ENCODE results near the gene MRPL44. TPM values are rescaled to one million over a fixed set of nuclear protein-coding genes. Genes with fewer than 3 reads are reported as not detected.
A peak's percentile ranks its signal among the peaks of the same experiment; 100 is the strongest.

MRPL44 gene
- total and polyA plus RNA-seq, 2 of the 13 experiments (the other 11 are each of a cell fraction or from before 2014, with no cell fraction given) = 38.4 to 78.0 TPM

DNA sequence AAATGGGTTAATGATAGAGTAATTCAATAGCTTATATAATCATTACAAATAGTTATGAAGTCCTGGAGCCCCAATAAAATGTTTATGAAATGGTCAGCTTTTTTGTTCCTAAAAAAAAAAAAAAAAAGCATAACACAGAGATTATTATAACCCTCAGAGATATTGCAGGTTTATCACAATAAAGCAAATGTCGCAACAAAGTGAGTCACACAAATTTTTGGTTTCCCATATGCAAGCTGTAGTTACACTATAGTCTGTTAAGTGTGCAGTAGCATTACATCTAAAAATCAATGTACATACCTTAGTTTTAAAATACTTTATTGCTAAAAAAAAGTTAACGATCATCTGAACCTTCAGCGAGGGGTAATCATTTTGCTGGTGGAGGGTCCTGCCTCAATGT lies 32.2 kb upstream of the MRPL44 start:
- H3K27ac ChIP-seq (ENCODE audit: extremely low read length, insufficient read depth, low read length) = no peak overlapping the region
- no peak overlapping the region for H3K4me2 ChIP-seq (ENCODE audit: low read depth, low read length)
- H3K9ac ChIP-seq (ENCODE audit: insufficient read depth, low read depth, low read length) = no peak overlapping the region
- no peak overlapping the region for H2AFZ ChIP-seq (ENCODE audit: low read length)
- no peaks in the 10 kb centered on the region; a peak in 1 of 5 replicates for H3K27me3 ChIP-seq (ENCODE audit: control insufficient read depth in 1 of 2, insufficient read depth in 2 of 2, low read length in 2 of 2)
- H3K4me1 ChIP-seq (ENCODE audit: insufficient read depth, low read length) = peaks cover 42% of the 10 kb centered on the region
- no TSS peak for BruUV-seq (replicated peaks)
- H3K79me2 ChIP-seq (ENCODE audit: insufficient read depth, low read length) = peaks cover 88% of the 10 kb centered on the region
- FAIRE-seq (no peak), DNase-seq (ENCODE audit: low spot score) (no peak), ATAC-seq (no peak)
- in situ Hi-C loops (cut with HindIII; ENCODE audit: extremely low pct_ligation_motif_present, low pct_unique_long_range_greater_than_20kb) (no loop called here), intact Hi-C loops (cut with micrococcal nuclease; ENCODE audit: unreplicated experiment) (no loop called here)
- no peak overlapping the region for H3K4me3 ChIP-seq (replicated peaks in 1 of 3; ENCODE audit: insufficient read depth in 1 of 3, low read depth in 2 of 3, low read length in 3 of 3)
- H3K36me3 ChIP-seq (replicated peaks in 1 of 2; ENCODE audit: control insufficient read depth in 1 of 2, insufficient read depth in 2 of 2, low read length in 2 of 2) = peaks cover 0 to 1% of the 10 kb centered on the region in 2 experiments; a peak in 3 of 5 replicates
- 98% methylated on average over 3 of the region's 3 CpGs for WGBS (ENCODE audit: low lambda C conversion rate)
- POLR2A ChIA-PET = interaction anchor here (1.9 kb wide), 1 partner anchor 17 kb away, joined by 4 read pairs; no protein-coding TSS in a partner anchor
- TF ChIP-seq ZNF713 (CRISPR knock-in tag; IDR thresholded peaks at IDR 0.05) (no peak), HNRNPLL (IDR thresholded peaks at IDR 0.05; ENCODE audit: low read depth, low read length, poor library complexity, severe bottlenecking) (no peak), HNF4G (IDR thresholded peaks at IDR 0.05; ENCODE audit: borderline replicate concordance, low read depth, low read length) (no peak), HNF4G (CRISPR knock-in tag; IDR thresholded peaks at IDR 0.05; ENCODE audit: borderline replicate concordance, low read depth) (no peak), MZF1 (CRISPR knock-in tag; IDR thresholded peaks at IDR 0.05; ENCODE audit: borderline replicate concordance) (no peak), CEBPB (IDR thresholded peaks at IDR 0.05; ENCODE audit: borderline replicate concordance, low read depth, low read length) (peak; percentile 63), NR2F6 (IDR thresholded peaks at IDR 0.05) (no peak), NR2F6 (CRISPR knock-in tag; IDR thresholded peaks at IDR 0.05) (no peak)
- TF ChIP-seq, protein P1, sequence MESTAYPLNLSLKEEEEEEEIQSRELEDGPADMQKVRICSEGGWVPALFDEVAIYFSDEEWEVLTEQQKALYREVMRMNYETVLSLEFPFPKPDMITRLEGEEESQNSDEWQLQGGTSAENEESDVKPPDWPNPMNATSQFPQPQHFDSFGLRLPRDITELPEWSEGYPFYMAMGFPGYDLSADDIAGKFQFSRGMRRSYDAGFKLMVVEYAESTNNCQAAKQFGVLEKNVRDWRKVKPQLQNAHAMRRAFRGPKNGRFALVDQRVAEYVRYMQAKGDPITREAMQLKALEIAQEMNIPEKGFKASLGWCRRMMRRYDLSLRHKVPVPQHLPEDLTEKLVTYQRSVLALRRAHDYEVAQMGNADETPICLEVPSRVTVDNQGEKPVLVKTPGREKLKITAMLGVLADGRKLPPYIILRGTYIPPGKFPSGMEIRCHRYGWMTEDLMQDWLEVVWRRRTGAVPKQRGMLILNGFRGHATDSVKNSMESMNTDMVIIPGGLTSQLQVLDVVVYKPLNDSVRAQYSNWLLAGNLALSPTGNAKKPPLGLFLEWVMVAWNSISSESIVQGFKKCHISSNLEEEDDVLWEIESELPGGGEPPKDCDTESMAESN (CRISPR knock-in tag; conservative IDR thresholded peaks at IDR 0.05) = no peak
- peaks cover 8% of the 10 kb centered on the region for H3K9me3 ChIP-seq (ENCODE audit: low read length)
- 0 out of 2 replicates have a peak, but pooled peaks cover 3% of the 10 kb centered on the region for H4K20me1 ChIP-seq (ENCODE audit: insufficient read depth, low read length)
- CTCF ChIA-PET (ENCODE audit: low intra/inter-chr PET ratio, low total read pairs) = no interaction called here

Data from HepG2 (cell line).